ENCODE data around the gene ABTB2.

DNA sequence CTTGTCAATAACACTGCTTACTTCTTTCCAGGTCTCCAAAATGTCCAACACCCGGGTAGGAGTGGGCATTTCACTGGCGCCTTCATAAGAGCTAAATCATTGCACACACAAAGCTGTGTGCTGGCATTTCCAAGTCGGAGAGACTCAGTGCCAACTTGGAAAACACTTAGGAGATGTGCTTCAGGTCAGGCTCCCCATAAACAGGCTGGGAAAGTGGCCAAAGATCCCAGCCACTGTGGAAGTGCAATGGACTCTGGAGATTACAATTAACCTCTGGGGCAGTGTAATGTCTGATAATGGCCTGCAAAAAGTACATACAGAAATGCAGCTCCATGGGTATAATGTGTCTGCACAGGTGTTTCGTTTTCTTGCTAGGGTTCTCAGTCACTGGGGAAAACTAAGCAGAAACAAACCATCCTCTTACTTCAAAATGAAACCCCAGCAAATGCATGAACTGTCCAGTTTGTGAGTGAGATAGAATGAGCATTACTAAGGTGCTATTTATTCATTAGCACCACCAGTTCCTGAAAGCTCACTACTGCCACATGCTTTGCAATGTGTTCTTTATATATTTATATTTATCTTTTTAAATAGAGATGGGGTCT lies 79.0 kb downstream of the ABTB2 start:
- TF ChIP-seq POLR2A (IDR thresholded peaks at IDR 0.05): no peak
- TF ChIP-seq, protein P1, sequence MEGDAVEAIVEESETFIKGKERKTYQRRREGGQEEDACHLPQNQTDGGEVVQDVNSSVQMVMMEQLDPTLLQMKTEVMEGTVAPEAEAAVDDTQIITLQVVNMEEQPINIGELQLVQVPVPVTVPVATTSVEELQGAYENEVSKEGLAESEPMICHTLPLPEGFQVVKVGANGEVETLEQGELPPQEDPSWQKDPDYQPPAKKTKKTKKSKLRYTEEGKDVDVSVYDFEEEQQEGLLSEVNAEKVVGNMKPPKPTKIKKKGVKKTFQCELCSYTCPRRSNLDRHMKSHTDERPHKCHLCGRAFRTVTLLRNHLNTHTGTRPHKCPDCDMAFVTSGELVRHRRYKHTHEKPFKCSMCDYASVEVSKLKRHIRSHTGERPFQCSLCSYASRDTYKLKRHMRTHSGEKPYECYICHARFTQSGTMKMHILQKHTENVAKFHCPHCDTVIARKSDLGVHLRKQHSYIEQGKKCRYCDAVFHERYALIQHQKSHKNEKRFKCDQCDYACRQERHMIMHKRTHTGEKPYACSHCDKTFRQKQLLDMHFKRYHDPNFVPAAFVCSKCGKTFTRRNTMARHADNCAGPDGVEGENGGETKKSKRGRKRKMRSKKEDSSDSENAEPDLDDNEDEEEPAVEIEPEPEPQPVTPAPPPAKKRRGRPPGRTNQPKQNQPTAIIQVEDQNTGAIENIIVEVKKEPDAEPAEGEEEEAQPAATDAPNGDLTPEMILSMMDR (IDR thresholded peaks at IDR 0.05): no peak
